ENCODE data around the gene TNS1. TPM values are rescaled to one million over a fixed set of nuclear protein-coding genes. Genes with fewer than 3 reads are reported as not detected.

TNS1 gene
- polyA plus RNA-seq, 3 donors, result 0.26 to 1.6 (median 1.5) TPM

- no peak overlapping the region for H3K4me3 ChIP-seq (replicated peaks in 1 of 3; ENCODE audit: low read depth in 2 of 3, low read length in 3 of 3)
- H3K27ac ChIP-seq (ENCODE audit: low read depth in 1 of 2, low read length in 2 of 2), result no peak overlapping the region
- H2AFZ ChIP-seq (ENCODE audit: insufficient read depth, low read depth, low read length, poor library complexity, severe bottlenecking), result no peak overlapping the region
- no peaks in the 10 kb centered on the region for H3K27me3 ChIP-seq (ENCODE audit: control insufficient read depth in 2 of 2, insufficient read depth in 2 of 2, low read length in 2 of 2)
- no peak overlapping the region for H3K9ac ChIP-seq (ENCODE audit: insufficient read depth, low read length, poor library complexity, severe bottlenecking)
- Mint-ChIP-seq H3K4me1 (peaks cover 11% of the 10 kb centered on the region), H3K4me3 (no peak overlapping the region), H3K36me3 (peaks cover 3 to 7% of the 10 kb centered on the region in 2 donors), H3K27me3 (ENCODE audit: low read depth in 3 of 3) (peaks cover 0 to 2% (median 0%) of the 10 kb centered on the region in 3 donors), H3K27ac (no peak overlapping the region), H3K9me3 (peaks cover 0 to 2% (median 0%) of the 10 kb centered on the region in 7 donors)
- WGBS (ENCODE audit: insufficient coverage), result 97% methylated on average over 4 of the region's 7 CpGs
- DNase-seq, result no peak
- peaks cover 6 to 12% of the 10 kb centered on the region in 2 donors for H3K4me1 ChIP-seq (ENCODE audit: control insufficient read depth in 1 of 2, insufficient read depth in 2 of 2, low read length in 2 of 2)
- no peaks in the 10 kb centered on the region for H3K79me2 ChIP-seq (ENCODE audit: insufficient read depth, low read length)
- H4K20me1 ChIP-seq (ENCODE audit: insufficient read depth, low read length), result no peaks in the 10 kb centered on the region
- H3K36me3 ChIP-seq (replicated peaks in 1 of 2; ENCODE audit: control insufficient read depth in 1 of 2, insufficient read depth in 2 of 2, low read length in 2 of 2), result peaks cover 0 to 9% of the 10 kb centered on the region in 2 donors
- no peak overlapping the region for H3K4me2 ChIP-seq (replicated peaks; ENCODE audit: extremely low read depth, low read length, poor library complexity, severe bottlenecking)
- intact Hi-C loops (cut with micrococcal nuclease), result loop anchor here (5.0 to 10.0 kb wide), 2 partner anchors 45 to 47 kb away; no protein-coding TSS in a partner anchor
- peaks cover 7 to 8% of the 10 kb centered on the region in 2 donors for H3K9me3 ChIP-seq (replicated peaks in 1 of 2; ENCODE audit: control insufficient read depth in 1 of 2, insufficient read depth in 1 of 2, low read length in 2 of 2)
- TF ChIP-seq CTCF (IDR thresholded peaks at IDR 0.05), result no peak
These were observed 163.1 kb downstream of the TNS1 start for GRCh38 chr2:217839750-217840107.

GRCh38 chr2:217839073-217839749 is 163.6 kb downstream of the TNS1 start:
- Mint-ChIP-seq H3K4me3 (no peak overlapping the region), H3K9me3 (peaks cover 0 to 2% (median 0%) of the 10 kb centered on the region in 7 donors), H3K27me3 (ENCODE audit: low read depth in 3 of 3) (peaks cover 0 to 2% (median 0%) of the 10 kb centered on the region in 3 donors), H3K27ac (no peak overlapping the region), H3K36me3 (peaks cover 8 to 12% of the 10 kb centered on the region in 2 donors), H3K4me1 (peaks cover 16% of the 10 kb centered on the region)
- Histone ChIP-seq H3K27me3 (ENCODE audit: control insufficient read depth in 2 of 2, insufficient read depth in 2 of 2, low read length in 2 of 2) (no peaks in the 10 kb centered on the region), H3K27ac (ENCODE audit: low read depth in 1 of 2, low read length in 2 of 2) (no peak overlapping the region), H3K36me3 (replicated peaks in 1 of 2; ENCODE audit: control insufficient read depth in 1 of 2, insufficient read depth in 2 of 2, low read length in 2 of 2) (peaks cover 0 to 6% of the 10 kb centered on the region in 2 donors), H3K4me3 (replicated peaks in 1 of 3; ENCODE audit: low read depth in 2 of 3, low read length in 3 of 3) (no peak overlapping the region), H2AFZ (ENCODE audit: insufficient read depth, low read depth, low read length, poor library complexity, severe bottlenecking) (no peak overlapping the region), H3K79me2 (ENCODE audit: insufficient read depth, low read length) (no peaks in the 10 kb centered on the region), H3K4me2 (replicated peaks; ENCODE audit: extremely low read depth, low read length, poor library complexity, severe bottlenecking) (no peak overlapping the region), H3K9ac (ENCODE audit: insufficient read depth, low read length, poor library complexity, severe bottlenecking) (no peak overlapping the region), H3K9me3 (replicated peaks in 1 of 2; ENCODE audit: control insufficient read depth in 1 of 2, insufficient read depth in 1 of 2, low read length in 2 of 2) (peaks cover 3 to 4% of the 10 kb centered on the region in 2 donors), H4K20me1 (ENCODE audit: insufficient read depth, low read length) (no peaks in the 10 kb centered on the region), H3K4me1 (ENCODE audit: control insufficient read depth in 1 of 2, insufficient read depth in 2 of 2, low read length in 2 of 2) (peaks cover 11 to 18% of the 10 kb centered on the region in 2 donors)
- intact Hi-C loops (cut with micrococcal nuclease), result no loop called here
- no peak for TF ChIP-seq CTCF (IDR thresholded peaks at IDR 0.05)
- DNase-seq, result no peak
- 99% methylated on average over 10 of the region's 10 CpGs for WGBS (ENCODE audit: insufficient coverage)

All from CD14-positive monocyte (primary cell).